Ureter (tissue), 1 donor: ENCODE data around the gene SMG1. TPM values are rescaled to one million over a fixed set of nuclear protein-coding genes. Genes with fewer than 3 reads are reported as not detected.
A peak's percentile ranks its signal among the peaks of the same experiment; 100 is the strongest.
"Not testable (repeated sequence)": the region's sequence is repeated elsewhere in the genome, so short reads cannot be mapped to it uniquely, and the experiment has no call there.

ENCODE experiments used
- DNase-seq: peaks from one replicate; pipeline ENCODE4 v3.0.0-alpha.2; 2020; ENCODE audit warnings: low spot score
- total RNA-seq: library from RNA; stranded (reverse); gene quantifications from one replicate; pipeline ENCODE4 v1.2.4, GENCODE V29; 2023
- donor health status: DM: yes; HTN: yes; CAD: no.

The SMG1 gene
- total RNA-seq, 1 donor from 2014 or later = 168 TPM

- no peak for DNase-seq
Observed at GRCh38 chr16:18800293-18800692, 125.9 kb downstream of the SMG1 start.

- DNase-seq = no peak
Observed at GRCh38 chr16:18799500-18799899, 126.7 kb downstream of the SMG1 start.

- DNase-seq = no peak
Observed at GRCh38 chr16:18797746-18798145, 128.5 kb downstream of the SMG1 start.

- no peak for DNase-seq
Observed at GRCh38 chr16:18796377-18796776, 129.8 kb downstream of the SMG1 start.

GRCh38 chr16:18792836-18793433, 133.3 kb downstream of the SMG1 start:
- DNase-seq = no peak

GRCh38 chr16:18789850-18790706, 136.1 kb downstream of the SMG1 start, which contains the start of gene RPS15A:
Gene RPS15A, minus strand, starts transcription at chr16:18790334. Its CDS starts 1,221 bp downstream, at chr16:18789113.
- DNase-seq = peak; percentile 97

- no peak for DNase-seq
Observed at GRCh38 chr16:18789515-18789849, 136.7 kb downstream of the SMG1 start.

GRCh38 chr16:18788828-18789514, 137.2 kb downstream of the SMG1 start:
- DNase-seq = no peak

- DNase-seq = no peak
Observed at GRCh38 chr16:18784917-18785623, 141.1 kb downstream of the SMG1 start.

GRCh38 chr16:18783430-18784341, 142.5 kb downstream of the SMG1 start:
- DNase-seq = no peak

- no peak for DNase-seq
Observed at GRCh38 chr16:18782697-18783429, 143.3 kb downstream of the SMG1 start.

GRCh38 chr16:18781232-18781631, 145.0 kb downstream of the SMG1 start:
- DNase-seq = not testable (repeated sequence)

GRCh38 chr16:18780460-18781026, 145.7 kb downstream of the SMG1 start:
- DNase-seq = not testable (repeated sequence)

- DNase-seq = not testable (repeated sequence)
Observed at GRCh38 chr16:18777664-18778063, 148.5 kb downstream of the SMG1 start.

- DNase-seq = not testable (repeated sequence)
Observed at GRCh38 chr16:18776334-18776733, 149.9 kb downstream of the SMG1 start.

GRCh38 chr16:18774651-18775050, 151.6 kb downstream of the SMG1 start:
- DNase-seq = not testable (repeated sequence)

GRCh38 chr16:18772171-18772570, 154.0 kb downstream of the SMG1 start:
- not testable (repeated sequence) for DNase-seq

- DNase-seq = not testable (repeated sequence)
Observed at GRCh38 chr16:18770336-18770962, 155.8 kb downstream of the SMG1 start.

- not testable (repeated sequence) for DNase-seq
Observed at GRCh38 chr16:18767217-18767616, 159.0 kb downstream of the SMG1 start.
